HCT116 (cell line): Measurements from ENCODE around the gene TMEM121. TPM values are rescaled to one million over a fixed set of nuclear protein-coding genes. Genes with fewer than 3 reads are reported as not detected.

Source experiments
- ATAC-seq: fragments of 200-7000 bp; cut with Tn5 transposase; 2 replicates; pipeline ENCODE4 v1.9.1; 2020; ENCODE audit warnings: mild to moderate bottlenecking, moderate library complexity
- BruUV-seq: library from RNA; stranded (reverse); fragments of 400-500 nt; replicated peaks from 2 replicates; lab custom pipeline; 2021; lab: Mats Ljungman, UMichigan
- CTCF ChIA-PET: fragments of 300-600 bp; sonication (Branson Sonifier 250); formaldehyde crosslinking; loops from one replicate; lab custom pipeline; 2021; ENCODE audit warnings: antibody characterized with exemption; lab: Charles Lee
- POLR2A ChIA-PET: fragments of 300-600, 350-600 bp; sonication (Branson Sonifier 250); formaldehyde crosslinking; loops from one replicate; lab custom pipeline; 2021; ENCODE audit warnings: antibody characterized with exemption; lab: Charles Lee
- RAD21 ChIA-PET, 2 experiments: fragments of 300-600 bp; sonication (Branson Sonifier 250); formaldehyde crosslinking; loops; one replicate each; lab custom pipeline; 2023; ENCODE audit warnings: low total read pairs in 2 of 2; ENCODE audit not compliant: uncharacterized antibody in 2 of 2, unreplicated experiment in 2 of 2, low non-redundant PET in 1 of 2; lab: Charles Lee
- DNase-seq: peaks from one replicate; pipeline ENCODE4 v3.0.0-alpha.2; 2010; ENCODE audit warnings: low read depth, low spot score
- H2AFZ ChIP-seq: fragments of 200-600 bp; shearing (Covaris generic), sonication (generic); 2 replicates; pipeline ENCODE4 v1.6.1; 2017; ENCODE audit warnings: low read depth, mixed run types, mixed read lengths, antibody characterized with exemption, low read length; ENCODE audit not compliant: poor library complexity, severe bottlenecking
- H3K27ac ChIP-seq: 2 replicates; pipeline ENCODE4 v1.5.1; 2012; ENCODE audit warnings: low read depth, low read length
- H3K27me3 ChIP-seq: fragments of 200-600 bp; sonication (generic); 2 replicates; pipeline ENCODE4 v1.6.1; 2016; ENCODE audit warnings: mixed run types, low read length, mixed read lengths; ENCODE audit not compliant: insufficient read depth
- H3K36me3 ChIP-seq, 2 experiments: fragments of 200-500 bp in 1 of 2; fragments of 200-600 bp in 1 of 2; sonication (Bioruptor generic) in 1 of 2; sonication (generic) in 1 of 2; 2 replicates each; pipeline versions ENCODE4 v1.5.1 to v1.6.1; 2014 to 2016; ENCODE audit warnings: low read length in 2 of 2, inconsistent platforms in 1 of 2, mixed read lengths in 1 of 2, mixed run types in 1 of 2; ENCODE audit not compliant: insufficient read depth in 2 of 2, control insufficient read depth in 1 of 2
- H3K4me1 ChIP-seq, 2 experiments: fragments of 200-600 bp in 1 of 2; sonication (generic) in 1 of 2; 2 replicates each; pipeline versions ENCODE4 v1.5.1 to v1.6.1; 2012 to 2017; ENCODE audit warnings: low read length in 2 of 2, inconsistent platforms in 1 of 2, mild to moderate bottlenecking in 1 of 2, mixed read lengths in 1 of 2, mixed run types in 1 of 2, moderate library complexity in 1 of 2; ENCODE audit not compliant: insufficient read depth in 2 of 2, control insufficient read depth in 1 of 2
- H3K4me2 ChIP-seq: fragments of 200-600 bp; sonication (generic); 2 replicates; pipeline ENCODE4 v1.6.1; 2017; ENCODE audit warnings: mixed run types, low read length, mixed read lengths
- H3K4me3 ChIP-seq, 2 experiments: fragments of 200-600 bp in 1 of 2; sonication (generic) in 1 of 2; replicated peaks in 1 of 2; 2 replicates each; pipeline ENCODE4 v1.5.1; 2011 to 2016; ENCODE audit warnings: low read length in 2 of 2, control low read depth in 1 of 2, low read depth in 1 of 2, mild to moderate bottlenecking in 1 of 2, mixed read lengths in 1 of 2, mixed run types in 1 of 2
- H3K79me2 ChIP-seq: fragments of 200-600 bp; sonication (generic); 2 replicates; pipeline ENCODE4 v1.6.1; 2017; ENCODE audit warnings: mild to moderate bottlenecking, mixed run types, low read length, moderate library complexity, mixed read lengths; ENCODE audit not compliant: insufficient read depth
- H3K9ac ChIP-seq: fragments of 200-600 bp; sonication (generic); 2 replicates; pipeline ENCODE4 v1.6.1; 2016; ENCODE audit warnings: low read length, mixed read lengths
- H3K9me2 ChIP-seq: fragments of 200-600 bp; sonication (generic), shearing (Covaris generic); 2 replicates; pipeline ENCODE4 v1.6.1; 2017; ENCODE audit warnings: mixed run types, mild to moderate bottlenecking, moderate library complexity; ENCODE audit not compliant: insufficient read depth
- H3K9me3 ChIP-seq, 2 experiments: fragments of 200-500 bp in 1 of 2; fragments of 200-600 bp in 1 of 2; sonication (Bioruptor generic) in 1 of 2; sonication (generic) in 1 of 2; 2 replicates each; pipeline ENCODE4 v1.6.1; 2014 to 2017; ENCODE audit warnings: low read length in 2 of 2, mixed read lengths in 2 of 2, inconsistent platforms in 1 of 2, low read depth in 1 of 2, mild to moderate bottlenecking in 1 of 2, mixed run types in 1 of 2, moderate library complexity in 1 of 2; ENCODE audit not compliant: control insufficient read depth in 1 of 2, insufficient read depth in 1 of 2
- H4K20me1 ChIP-seq: fragments of 200-600 bp; sonication (generic), shearing (Covaris generic); 2 replicates; pipeline ENCODE4 v1.6.1; 2017; ENCODE audit warnings: mixed run types, mild to moderate bottlenecking, moderate library complexity; ENCODE audit not compliant: insufficient read depth
- ATF3 ChIP-seq: IDR thresholded peaks from 2 replicates; pipeline ENCODE4 v1.6.1; 2012
- CBX3 ChIP-seq: IDR thresholded peaks from 2 replicates; pipeline ENCODE4 v1.6.1; 2012; ENCODE audit warnings: low read depth
- CTCF ChIP-seq, 3 experiments: fragments of 200-600 bp in 1 of 3; sonication (generic) in 1 of 3; IDR thresholded peaks in 2 of 3; conservative IDR thresholded peaks in 1 of 3; 2 replicates each; pipeline ENCODE4 v1.5.1; 2012 to 2017; ENCODE audit warnings: low read depth in 2 of 3, low read length in 2 of 3, antibody characterized with exemption in 1 of 3, borderline replicate concordance in 1 of 3, control low read depth in 1 of 3, mild to moderate bottlenecking in 1 of 3, mixed read lengths in 1 of 3, mixed run types in 1 of 3, moderate library complexity in 1 of 3; ENCODE audit not compliant: insufficient read depth in 1 of 3
- ELF1 ChIP-seq: IDR thresholded peaks from 2 replicates; pipeline ENCODE4 v1.6.1; 2012; ENCODE audit warnings: low read depth, borderline replicate concordance
- EZH2 ChIP-seq: fragments of 200-600 bp; sonication (generic); IDR thresholded peaks from 2 replicates; pipeline ENCODE4 v1.6.1; 2017; ENCODE audit warnings: antibody characterized with exemption, mixed run types
- FOSL1 ChIP-seq: IDR thresholded peaks from 2 replicates; pipeline ENCODE4 v1.6.1; 2012; ENCODE audit warnings: low read depth
- MAX ChIP-seq: IDR thresholded peaks from 2 replicates; pipeline ENCODE4 v1.6.1; 2012
- POLR2A ChIP-seq: IDR thresholded peaks from 2 replicates; pipeline ENCODE4 v1.7.0; 2011; ENCODE audit warnings: borderline replicate concordance; ENCODE audit not compliant: insufficient read depth, insufficient read length; ENCODE audit errors: extremely low read depth
- POLR2AphosphoS5 ChIP-seq: IDR thresholded peaks from 2 replicates; pipeline ENCODE4 v1.6.1; 2011; ENCODE audit warnings: mild to moderate bottlenecking, low read depth, low read length, moderate library complexity
- SP1 ChIP-seq: IDR thresholded peaks from 2 replicates; pipeline ENCODE4 v1.6.1; 2012; ENCODE audit warnings: low read depth
- SRF ChIP-seq: IDR thresholded peaks from 2 replicates; pipeline ENCODE4 v1.6.1; 2012; ENCODE audit warnings: low read depth
- TCF7L2 ChIP-seq: IDR thresholded peaks from 2 replicates; pipeline ENCODE4 v1.7.0; 2011; ENCODE audit warnings: borderline replicate concordance, inconsistent platforms; ENCODE audit not compliant: insufficient read depth, insufficient read length; ENCODE audit errors: extremely low read depth
- YY1 ChIP-seq: IDR thresholded peaks from 2 replicates; pipeline ENCODE4 v1.6.1; 2011; ENCODE audit warnings: low read length, low read depth, moderate library complexity, mild to moderate bottlenecking; ENCODE audit not compliant: insufficient replicate concordance; ENCODE audit errors: extremely low read depth
- ZFX ChIP-seq: fragments of 450-650 bp; IDR thresholded peaks from 2 replicates; pipeline ENCODE4 v1.6.1; 2017
- ZNF274 ChIP-seq: fragments of 200-500 bp; sonication (Bioruptor generic); IDR thresholded peaks from 2 replicates; pipeline ENCODE4 v1.6.1; 2014; ENCODE audit warnings: mild to moderate bottlenecking, low read depth, low read length, inconsistent platforms
- intact Hi-C: fragments of 100-400 bp; cut with micrococcal nuclease; formaldehyde crosslinking; loops from 2 replicates; pipeline ENCODE4 v1.10.0; 2022
- total RNA-seq: library from RNA; stranded (reverse); gene quantifications from one replicate; pipeline ENCODE4 v1.2.1, GENCODE V29; 2021; ENCODE audit not compliant: unreplicated experiment

The TMEM121 gene
- total RNA-seq, 1 experiment from 2014 or later = 5.5 TPM

- Histone ChIP-seq H3K79me2 (peaks cover 13% of the 10 kb centered on the region), H3K4me2 (no peak overlapping the region), H3K27me3 (no peaks in the 10 kb centered on the region), H2AFZ (no peak overlapping the region), H3K36me3 (0 out of 4 replicates have a peak, but pooled peaks cover 0 to 3% of the 10 kb centered on the region in 2 experiments), H3K9ac (no peak overlapping the region), H3K9me2 (no peaks in the 10 kb centered on the region), H3K9me3 (no peaks in the 10 kb centered on the region), H4K20me1 (no peaks in the 10 kb centered on the region; the same call in 1 of the 2 replicates), H3K27ac (no peak overlapping the region), H3K4me1 (peaks cover 4 to 13% of the 10 kb centered on the region in 2 experiments; a peak in 3 of 4 replicates), H3K4me3 (no peak overlapping the region)
- ChIA-PET CTCF (no interaction called here), RAD21 (no interaction called here), POLR2A (no interaction called here)
- DNase-seq = no peak
- ATAC-seq = no peak
- intact Hi-C loops = loop anchor here (5.0 kb wide), 1 partner anchor 33 kb away; the partner anchor contains the start of gene TMEM121
- BruUV-seq = no TSS peak
- no peak for TF ChIP-seq ELF1
- no peak for TF ChIP-seq ATF3
- no peak for TF ChIP-seq MAX
- TF ChIP-seq SP1 = no peak
- TF ChIP-seq ZFX = no peak
- TF ChIP-seq YY1 = no peak
- TF ChIP-seq POLR2AphosphoS5 = no peak
- TF ChIP-seq CTCF (IDR thresholded peaks at IDR 0.05 in 2 of 3, conservative IDR thresholded peaks at IDR 0.05 in 1 of 3; ENCODE audit: borderline replicate concordance in 1 of 3, insufficient read depth in 1 of 3, low read depth in 2 of 3, low read length in 2 of 3) = no peak
- TF ChIP-seq SRF = no peak
- TF ChIP-seq ZNF274 = no peak
- TF ChIP-seq TCF7L2 = no peak
- TF ChIP-seq EZH2 = no peak
- TF ChIP-seq POLR2A = no peak
- TF ChIP-seq FOSL1 = no peak
- no peak for TF ChIP-seq CBX3
Measured at GRCh38 chr14:105494606-105494929, 31.8 kb upstream of the TMEM121 start.
